GM18873 (cell line): ENCODE data around the gene KDM5A.
"Not testable (repeated sequence)": the region's sequence is repeated elsewhere in the genome, so short reads cannot be mapped to it uniquely, and the experiment has no call there.

Source experiments
- ATAC-seq: cut with Tn5 transposase; IDR thresholded peaks from one replicate; pipeline ENCODE4 v1.9.1; 2021; ENCODE audit warnings: mild to moderate bottlenecking, moderate library complexity, moderate number of reproducible peaks; ENCODE audit not compliant: unreplicated experiment, low FRiP score

KDM5A gene

GRCh38 chr12:252636-253035 lies 136.5 kb downstream of the KDM5A start:
- no peak for ATAC-seq

- ATAC-seq, result no peak
These were observed 141.8 kb downstream of the KDM5A start for GRCh38 chr12:247271-247670.

- no peak for ATAC-seq
These were observed 145.7 kb downstream of the KDM5A start for GRCh38 chr12:243381-243780.

GRCh38 chr12:242496-242895 lies 146.6 kb downstream of the KDM5A start:
- no peak for ATAC-seq

- ATAC-seq, result no peak
These were observed 147.9 kb downstream of the KDM5A start for GRCh38 chr12:241266-241665.

- no peak for ATAC-seq
These were observed 148.6 kb downstream of the KDM5A start for GRCh38 chr12:240566-240965.

GRCh38 chr12:238736-239398 lies 150.3 kb downstream of the KDM5A start:
- no peak for ATAC-seq

GRCh38 chr12:238116-238515 lies 151.0 kb downstream of the KDM5A start:
- ATAC-seq, result no peak

- no peak for ATAC-seq
These were observed 151.9 kb downstream of the KDM5A start for GRCh38 chr12:237026-237815.

GRCh38 chr12:236445-236844 lies 152.7 kb downstream of the KDM5A start:
- no peak for ATAC-seq

- not testable (repeated sequence) for ATAC-seq
These were observed 153.2 kb downstream of the KDM5A start for GRCh38 chr12:235967-236366.

- ATAC-seq, result no peak
These were observed 154.2 kb downstream of the KDM5A start for GRCh38 chr12:234891-235415.

- ATAC-seq, result no peak
These were observed 155.1 kb downstream of the KDM5A start for GRCh38 chr12:234019-234418.

GRCh38 chr12:233615-233968 lies 155.5 kb downstream of the KDM5A start:
- ATAC-seq, result no peak

GRCh38 chr12:232731-233614 lies 156.1 kb downstream of the KDM5A start:
- no peak for ATAC-seq

- ATAC-seq, result no peak
These were observed 158.0 kb downstream of the KDM5A start for GRCh38 chr12:230925-231671.
